PC-3 (cell line): ENCODE data around the gene ZNF101. TPM values are rescaled to one million over a fixed set of nuclear protein-coding genes. Genes with fewer than 3 reads are reported as not detected.

Source experiments
- ATAC-seq: fragments of 200-7000 bp; cut with Tn5 transposase; 2 replicates; pipeline ENCODE4 v1.9.1; 2020; ENCODE audit warnings: mild to moderate bottlenecking, moderate library complexity
- BruUV-seq: library from RNA; stranded (reverse); fragments of 400-500 nt; replicated peaks from 2 replicates; lab custom pipeline; 2021; lab: Mats Ljungman, UMichigan
- CTCF ChIA-PET: fragments of 300-600 bp; sonication (Branson Sonifier 250); formaldehyde crosslinking; loops from one replicate; lab custom pipeline; 2022; ENCODE audit warnings: antibody characterized with exemption; lab: Charles Lee
- POLR2A ChIA-PET: fragments of 300-600 bp; sonication (Branson Sonifier 250); formaldehyde crosslinking; loops from one replicate; lab custom pipeline; 2022; ENCODE audit warnings: antibody characterized with exemption; ENCODE audit not compliant: unreplicated experiment; lab: Charles Lee
- DNase-seq: peaks from one replicate; pipeline ENCODE4 v3.0.0-alpha.2; 2015
- H2AFZ ChIP-seq: fragments of 300-600 bp; sonication (generic); 2 replicates; pipeline ENCODE4 v1.6.0; 2016; ENCODE audit warnings: antibody characterized with exemption, low read length
- H3F3A ChIP-seq: fragments of 300-600 bp; sonication (generic); one replicate; pipeline ENCODE4 v1.6.0; 2017; ENCODE audit warnings: antibody characterized with exemption, low read length, control low read depth, mild to moderate bottlenecking; ENCODE audit not compliant: unreplicated experiment
- H3K27ac ChIP-seq: fragments of 300-600 bp; sonication (generic); 2 replicates; pipeline ENCODE4 v1.5.1; 2016; ENCODE audit warnings: mild to moderate bottlenecking, low read length
- H3K27me3 ChIP-seq: fragments of 300-600 bp; sonication (generic); 2 replicates; pipeline ENCODE4 v1.6.1; 2016; ENCODE audit warnings: low read length, mixed read lengths
- H3K36me3 ChIP-seq: fragments of 300-600 bp; sonication (generic); 2 replicates; pipeline ENCODE4 v1.6.1; 2016; ENCODE audit warnings: low read depth, mixed run types, low read length, mixed read lengths
- H3K4me1 ChIP-seq: fragments of 300-600 bp; sonication (generic); 2 replicates; pipeline ENCODE4 v1.5.1; 2016; ENCODE audit warnings: low read length; ENCODE audit not compliant: insufficient read depth
- H3K4me2 ChIP-seq: fragments of 300-600 bp; sonication (generic); 2 replicates; pipeline ENCODE4 v1.6.0; 2016; ENCODE audit warnings: low read length
- H3K4me3 ChIP-seq: fragments of 300-600 bp; sonication (generic); 2 replicates; pipeline ENCODE4 v1.5.1; 2016; ENCODE audit warnings: mild to moderate bottlenecking, low read length, mixed read lengths
- H3K79me2 ChIP-seq: fragments of 300-600 bp; sonication (generic); 2 replicates; pipeline ENCODE4 v1.6.1; 2017; ENCODE audit warnings: low read length, mixed read lengths
- H3K9ac ChIP-seq: fragments of 300-600 bp; sonication (generic); 2 replicates; pipeline ENCODE4 v1.6.0; 2016; ENCODE audit warnings: mild to moderate bottlenecking, low read length
- H3K9me2 ChIP-seq: fragments of 300-600 bp; sonication (generic); replicated peaks from 2 replicates; pipeline ENCODE4 v1.6.1; 2016; ENCODE audit warnings: mixed run types, low read length, mixed read lengths
- H3K9me3 ChIP-seq: fragments of 300-600 bp; sonication (generic); 2 replicates; pipeline ENCODE4 v1.6.1; 2016; ENCODE audit warnings: low read length, mixed read lengths
- H4K20me1 ChIP-seq: fragments of 300-600 bp; sonication (generic); 2 replicates; pipeline ENCODE4 v1.6.1; 2016; ENCODE audit warnings: low read length, mixed read lengths
- EZH2 ChIP-seq: fragments of 300-600 bp; sonication (generic); IDR thresholded peaks from one replicate; pipeline ENCODE4 v1.6.1; 2017; ENCODE audit warnings: antibody characterized with exemption, mild to moderate bottlenecking, low read length; ENCODE audit not compliant: unreplicated experiment
- EZH2phosphoT487 ChIP-seq: fragments of 300-600 bp; sonication (generic); IDR thresholded peaks from 2 replicates; pipeline ENCODE4 v1.6.1; 2018; ENCODE audit warnings: mild to moderate bottlenecking, antibody characterized with exemption, low read length, borderline replicate concordance
- intact Hi-C: fragments of 100-400 bp; cut with micrococcal nuclease; formaldehyde crosslinking; loops from 2 replicates; pipeline ENCODE4 v1.9.0; 2023
- total RNA-seq: library from RNA; depleted of rRNA; stranded (reverse); fragments of >200 nt; gene quantifications from 2 replicates; pipeline ENCODE4 v1.2.3, GENCODE V29; 2014
- TF ChIP-seq, protein P1 (sequence below): fragments of 300-600 bp; sonication (generic); conservative IDR thresholded peaks from 2 replicates; pipeline ENCODE4 v1.5.1; 2017; ENCODE audit warnings: antibody characterized with exemption, low read depth, mild to moderate bottlenecking, low read length

ZNF101 gene
- total RNA-seq, 1 experiment from 2014 or later = 11.0 TPM

DNA sequence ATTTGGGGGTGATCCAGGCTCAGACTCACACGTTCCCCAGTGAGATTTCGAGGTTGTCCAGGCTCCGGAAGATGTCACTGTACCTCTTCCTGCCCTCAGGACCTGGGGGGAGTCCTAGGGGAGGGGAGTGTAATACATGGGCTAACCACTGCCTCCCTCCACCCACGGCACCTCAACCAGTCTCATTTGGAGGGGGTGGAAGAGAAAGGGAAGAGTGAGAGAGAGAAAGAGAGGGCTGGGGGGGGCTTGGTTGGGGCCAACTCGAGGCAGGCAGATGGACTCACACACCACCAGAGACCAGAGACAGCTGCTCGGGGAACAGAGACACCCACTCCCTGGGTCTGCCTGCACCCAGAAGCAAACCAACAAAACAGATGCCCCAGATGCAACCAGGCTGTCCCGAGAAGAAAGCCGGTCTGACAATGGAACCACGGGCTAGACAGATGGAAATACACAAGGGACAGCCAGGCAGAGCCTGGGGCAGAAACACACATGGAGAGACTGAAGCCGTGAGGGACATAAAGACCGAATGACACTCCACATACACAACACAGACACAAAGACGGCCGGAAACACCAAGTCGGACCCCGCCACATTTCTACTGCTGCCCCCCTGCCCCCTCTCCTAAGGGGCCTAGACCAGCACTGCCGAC lies 26.0 kb upstream of the ZNF101 start:
- POLR2A ChIA-PET = no interaction called here
- Histone ChIP-seq H3K36me3 (peaks cover 10% of the 10 kb centered on the region; the same call in 1 of the 2 replicates), H3K9ac (peak overlapping the region; percentile 77), H3K27ac (no peak overlapping the region), H3K79me2 (0 out of 2 replicates have a peak, but pooled peaks cover 6% of the 10 kb centered on the region), H3K9me2 (no peaks in the 10 kb centered on the region), H2AFZ (peak overlapping the region; percentile 92), H4K20me1 (no peaks in the 10 kb centered on the region), H3K4me3 (peak overlapping the region; percentile 91), H3F3A (no peaks in the 10 kb centered on the region), H3K9me3 (no peaks in the 10 kb centered on the region), H3K27me3 (no peaks in the 10 kb centered on the region), H3K4me2 (peak overlapping the region; percentile 94), H3K4me1 (peaks cover 3% of the 10 kb centered on the region; the same call in 1 of the 2 replicates)
- BruUV-seq = no TSS peak
- intact Hi-C loops = loop anchor here (1.0 to 5.0 kb wide), 2 partner anchors 90 to 110 kb away; no protein-coding TSS in a partner anchor
- peak; percentile 32 for ATAC-seq
- TF ChIP-seq EZH2 (no peak), EZH2phosphoT487 (no peak)
- TF ChIP-seq, protein P1, sequence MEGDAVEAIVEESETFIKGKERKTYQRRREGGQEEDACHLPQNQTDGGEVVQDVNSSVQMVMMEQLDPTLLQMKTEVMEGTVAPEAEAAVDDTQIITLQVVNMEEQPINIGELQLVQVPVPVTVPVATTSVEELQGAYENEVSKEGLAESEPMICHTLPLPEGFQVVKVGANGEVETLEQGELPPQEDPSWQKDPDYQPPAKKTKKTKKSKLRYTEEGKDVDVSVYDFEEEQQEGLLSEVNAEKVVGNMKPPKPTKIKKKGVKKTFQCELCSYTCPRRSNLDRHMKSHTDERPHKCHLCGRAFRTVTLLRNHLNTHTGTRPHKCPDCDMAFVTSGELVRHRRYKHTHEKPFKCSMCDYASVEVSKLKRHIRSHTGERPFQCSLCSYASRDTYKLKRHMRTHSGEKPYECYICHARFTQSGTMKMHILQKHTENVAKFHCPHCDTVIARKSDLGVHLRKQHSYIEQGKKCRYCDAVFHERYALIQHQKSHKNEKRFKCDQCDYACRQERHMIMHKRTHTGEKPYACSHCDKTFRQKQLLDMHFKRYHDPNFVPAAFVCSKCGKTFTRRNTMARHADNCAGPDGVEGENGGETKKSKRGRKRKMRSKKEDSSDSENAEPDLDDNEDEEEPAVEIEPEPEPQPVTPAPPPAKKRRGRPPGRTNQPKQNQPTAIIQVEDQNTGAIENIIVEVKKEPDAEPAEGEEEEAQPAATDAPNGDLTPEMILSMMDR = no peak
- CTCF ChIA-PET = no interaction called here
- DNase-seq = peak; percentile 11

DNA sequence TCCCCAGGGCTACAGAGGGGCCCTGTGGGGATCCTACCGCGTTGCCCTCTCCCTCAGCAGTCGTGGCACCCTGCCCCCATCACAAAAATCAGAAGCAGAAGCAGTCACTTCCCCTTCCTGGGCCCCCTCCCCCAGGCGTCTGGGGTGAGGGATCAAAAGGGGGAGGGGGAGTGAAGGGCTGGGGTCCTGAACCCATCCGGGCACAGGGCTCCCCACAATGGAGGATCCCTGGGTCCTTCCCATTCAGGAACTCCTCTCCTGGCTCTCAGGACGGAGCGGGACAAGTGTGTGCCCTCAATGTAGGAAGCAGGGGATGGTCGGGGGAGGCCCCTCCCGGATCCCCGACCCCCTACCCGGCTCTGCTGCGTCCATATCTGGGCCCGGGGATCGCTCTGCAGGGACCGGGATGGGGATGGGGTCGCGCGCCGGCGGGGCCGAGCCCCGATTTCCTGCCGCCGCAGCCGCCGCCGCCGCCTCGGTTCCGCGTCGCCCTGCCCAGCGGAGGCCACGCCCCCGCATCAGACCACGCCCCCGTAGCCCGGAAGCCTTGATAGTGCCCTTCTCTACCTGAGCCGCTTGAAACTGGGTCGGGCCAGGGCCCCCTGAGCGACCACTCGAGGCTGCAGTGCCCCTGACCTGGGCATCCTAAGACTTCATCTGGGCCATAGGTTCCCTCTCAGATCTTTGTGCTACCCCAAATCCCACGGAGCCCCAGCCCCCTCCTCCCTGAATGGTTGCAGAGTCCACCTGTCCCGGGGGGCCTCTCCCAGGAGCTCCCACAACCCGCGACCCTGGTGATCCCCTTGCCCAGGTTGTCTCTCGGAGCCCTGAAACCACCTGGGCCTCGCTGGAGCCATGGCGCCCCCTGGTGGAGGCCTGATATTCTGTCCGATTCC lies 25.2 kb upstream of the ZNF101 start, which contains the start of gene GMIP:
Gene GMIP (minus strand): TSS at position 500 of the 896 bp plus-strand sequence. CDS start 128 bp downstream, at position 372.
- ChIA-PET POLR2A (no interaction called here), CTCF (interaction anchor here (0.7 kb wide), 1 partner anchor 109 kb away, joined by 3 read pairs; no protein-coding TSS in a partner anchor)
- Histone ChIP-seq H3K9ac (peak within 1 kb of the TSS; percentile 77), H4K20me1 (no peaks in the 10 kb centered on the region), H3F3A (no peaks in the 10 kb centered on the region), H3K4me3 (peak within 1 kb of the TSS; percentile 91), H3K79me2 (0 out of 2 replicates have a peak, but pooled peaks cover 6% of the 10 kb centered on the region), H3K36me3 (peaks cover 10% of the 10 kb centered on the region; the same call in 1 of the 2 replicates), H3K4me2 (peak within 1 kb of the TSS; percentile 94), H3K9me2 (no peaks in the 10 kb centered on the region), H3K4me1 (peaks cover 3% of the 10 kb centered on the region; the same call in 1 of the 2 replicates), H3K9me3 (no peaks in the 10 kb centered on the region), H2AFZ (peak within 1 kb of the TSS; percentile 92), H3K27me3 (no peaks in the 10 kb centered on the region), H3K27ac (peak within 1 kb of the TSS; percentile 56)
- TF ChIP-seq, protein P1 = peak; percentile 96
- TF ChIP-seq EZH2 = no peak
- ATAC-seq = peak; percentile 86
- peak; percentile 68 for DNase-seq
- intact Hi-C loops = loop anchor here (1.0 to 5.0 kb wide), 2 partner anchors 91 to 111 kb away; no protein-coding TSS in a partner anchor
- BruUV-seq = no TSS peak
